ENCODE results near the gene SKOR2.

The SKOR2 gene

DNA sequence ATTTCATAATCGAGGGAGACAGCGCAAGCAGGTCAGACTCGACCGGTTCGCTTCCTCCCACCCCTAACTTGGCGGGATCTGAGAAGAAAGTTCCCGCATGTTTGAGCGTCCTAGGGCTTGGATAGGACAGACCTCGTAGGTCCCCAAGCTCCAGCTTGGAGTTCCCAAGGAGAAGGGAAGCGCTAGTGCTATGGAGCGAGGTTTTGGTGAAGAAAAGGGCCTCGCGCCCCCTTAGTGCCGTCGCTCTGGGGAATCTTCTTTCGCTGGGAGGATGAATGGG, 11.6 kb upstream of the SKOR2 start:
- no peak for TF ChIP-seq CTCF (IDR thresholded peaks at IDR 0.05)

DNA sequence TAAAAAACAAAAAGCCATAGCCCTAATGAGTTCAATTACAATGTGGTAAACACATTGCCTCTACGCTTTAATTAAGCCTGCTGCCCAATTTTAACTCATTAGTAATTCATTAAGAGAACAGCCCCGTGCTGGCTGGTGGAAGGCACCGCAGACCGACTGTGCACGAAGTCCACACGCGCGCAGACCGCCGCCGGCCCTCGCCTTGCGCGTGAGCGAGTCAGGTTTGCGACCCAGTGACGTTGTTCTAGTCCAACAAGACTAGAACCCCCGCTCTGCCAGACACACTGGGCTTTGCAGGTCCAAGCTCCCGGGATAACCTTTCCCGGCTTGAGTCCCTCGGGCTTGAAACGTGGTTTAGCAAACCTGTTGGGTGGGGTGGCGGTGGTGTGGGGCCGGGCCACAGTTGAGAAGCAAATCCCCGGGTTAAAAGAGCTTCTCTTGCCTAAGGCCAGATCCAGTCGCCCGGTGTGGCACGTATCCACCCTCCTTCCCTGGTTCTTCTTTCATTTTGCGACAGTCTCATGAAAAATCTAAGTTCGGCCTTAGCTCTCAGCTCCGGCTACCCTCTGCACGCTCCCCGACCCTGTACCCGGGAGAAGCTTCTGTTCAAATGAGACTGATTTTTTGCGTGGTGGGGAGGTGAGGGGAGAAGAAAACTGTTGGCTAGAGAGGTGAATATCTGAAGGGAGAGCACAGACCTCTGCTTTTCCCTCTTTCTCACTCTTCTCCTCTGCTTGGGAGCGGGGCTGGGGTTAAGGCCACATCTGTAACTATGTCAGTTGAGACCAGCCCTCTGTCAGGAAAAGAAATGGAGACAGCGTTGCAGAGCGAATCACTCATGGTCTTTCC, 11.1 kb upstream of the SKOR2 start:
- Histone ChIP-seq H3K27me3 (peaks cover 100% of the 10 kb centered on the region), H3K36me3 (no peaks in the 10 kb centered on the region), H3K4me3 (ENCODE audit: low read depth in 1 of 2, low read length in 1 of 2) (no peak overlapping the region), H3K27ac (no peak overlapping the region), H3K9me3 (no peaks in the 10 kb centered on the region), H3K4me1 (ENCODE audit: control insufficient read depth in 1 of 2, insufficient read depth in 1 of 2, low read depth in 1 of 2, low read length in 1 of 2) (no peaks in the 10 kb centered on the region)
- no peak for TF ChIP-seq CTCF (IDR thresholded peaks at IDR 0.05)

More for the DNA sequence above, 11.6 kb upstream of the SKOR2 start:
- Histone ChIP-seq H3K4me3 (ENCODE audit: low read depth in 1 of 2, low read length in 1 of 2) (no peak overlapping the region), H3K4me1 (ENCODE audit: control insufficient read depth in 1 of 2, insufficient read depth in 1 of 2, low read depth in 1 of 2, low read length in 1 of 2) (no peaks in the 10 kb centered on the region), H3K36me3 (no peaks in the 10 kb centered on the region), H3K27ac (no peak overlapping the region), H3K27me3 (peaks cover 100% of the 10 kb centered on the region), H3K9me3 (no peaks in the 10 kb centered on the region)

GRCh38 chr18:47261902-47262300, 10.4 kb upstream of the SKOR2 start:
- no peaks in the 10 kb centered on the region for H3K9me3 ChIP-seq
- TF ChIP-seq CTCF (IDR thresholded peaks at IDR 0.05) = no peak

GRCh38 chr18:47260924-47261701, 9.7 kb upstream of the SKOR2 start:
- Histone ChIP-seq H3K36me3 (no peaks in the 10 kb centered on the region), H3K4me1 (ENCODE audit: control insufficient read depth in 1 of 2, insufficient read depth in 1 of 2, low read depth in 1 of 2, low read length in 1 of 2) (no peaks in the 10 kb centered on the region), H3K4me3 (ENCODE audit: low read depth in 1 of 2, low read length in 1 of 2) (no peak overlapping the region), H3K27me3 (peaks cover 100% of the 10 kb centered on the region), H3K27ac (no peak overlapping the region), H3K9me3 (no peaks in the 10 kb centered on the region)
- TF ChIP-seq CTCF (IDR thresholded peaks at IDR 0.05) = no peak

More at GRCh38 chr18:47261902-47262300, 10.4 kb upstream of the SKOR2 start:
- Histone ChIP-seq H3K27me3 (peaks cover 100% of the 10 kb centered on the region), H3K36me3 (no peaks in the 10 kb centered on the region), H3K4me3 (ENCODE audit: low read depth in 1 of 2, low read length in 1 of 2) (no peak overlapping the region), H3K27ac (no peak overlapping the region), H3K4me1 (ENCODE audit: control insufficient read depth in 1 of 2, insufficient read depth in 1 of 2, low read depth in 1 of 2, low read length in 1 of 2) (no peaks in the 10 kb centered on the region)

DNA sequence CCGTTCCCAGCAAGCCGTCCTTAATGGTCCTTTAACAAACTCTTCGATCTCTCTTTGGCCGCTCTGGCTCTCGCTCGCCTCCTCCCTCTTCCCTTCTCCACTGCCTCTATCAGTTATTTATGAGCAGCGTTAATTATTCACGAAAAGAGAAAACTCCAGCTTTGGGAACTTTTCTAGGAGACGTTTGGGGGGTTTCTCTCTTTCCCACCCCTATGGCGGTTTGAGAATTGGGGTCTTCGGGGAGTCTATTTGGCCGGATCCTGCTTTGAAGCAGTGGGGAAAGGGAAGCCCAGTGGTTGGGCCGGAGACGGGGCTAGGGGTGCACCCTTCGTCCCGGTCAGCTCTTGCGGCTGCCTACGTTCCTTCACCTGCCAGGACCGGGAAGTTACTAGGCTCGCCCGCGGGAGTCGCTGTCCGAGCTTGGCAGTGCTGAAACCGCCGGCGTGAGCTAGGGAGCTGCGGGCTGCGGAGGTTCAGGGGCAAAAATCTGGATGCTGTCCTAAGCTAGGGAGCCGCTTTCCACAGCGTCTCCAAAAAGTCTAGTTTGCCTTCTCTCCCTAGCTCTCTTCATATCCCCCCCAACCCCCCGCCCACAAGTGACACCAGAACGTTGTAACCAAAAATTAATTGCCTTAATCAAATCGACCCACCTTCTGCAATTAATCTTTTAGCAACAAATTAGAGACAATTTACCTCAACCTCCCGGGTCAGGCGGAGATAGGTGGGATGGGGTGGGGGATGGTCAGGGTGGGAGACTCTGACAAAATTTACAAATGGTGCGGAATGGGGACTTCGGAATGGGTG, 8.9 kb upstream of the SKOR2 start:
- H3K27ac ChIP-seq = no peak overlapping the region
- H3K36me3 ChIP-seq = no peaks in the 10 kb centered on the region
- no peak overlapping the region for H3K4me3 ChIP-seq (ENCODE audit: low read depth in 1 of 2, low read length in 1 of 2)
- no peaks in the 10 kb centered on the region for H3K4me1 ChIP-seq (ENCODE audit: control insufficient read depth in 1 of 2, insufficient read depth in 1 of 2, low read depth in 1 of 2, low read length in 1 of 2)
- H3K27me3 ChIP-seq = peaks cover 100% of the 10 kb centered on the region
- H3K9me3 ChIP-seq = no peaks in the 10 kb centered on the region
- TF ChIP-seq CTCF (IDR thresholded peaks at IDR 0.05) = no peak

Measured in neutrophil (primary cell).